Stimulated activated CD4-positive, alpha-beta T cell treated with anti-CD3 and anti-CD28 coated beads, Interleukin-4, amount 100 ng/mL, for 1 hour (primary cell): ENCODE data around the gene RBP4.

Experiments
- DNase-seq: peaks from one replicate; pipeline ENCODE4 v3.0.0-alpha.2; 2020

The RBP4 gene

DNA sequence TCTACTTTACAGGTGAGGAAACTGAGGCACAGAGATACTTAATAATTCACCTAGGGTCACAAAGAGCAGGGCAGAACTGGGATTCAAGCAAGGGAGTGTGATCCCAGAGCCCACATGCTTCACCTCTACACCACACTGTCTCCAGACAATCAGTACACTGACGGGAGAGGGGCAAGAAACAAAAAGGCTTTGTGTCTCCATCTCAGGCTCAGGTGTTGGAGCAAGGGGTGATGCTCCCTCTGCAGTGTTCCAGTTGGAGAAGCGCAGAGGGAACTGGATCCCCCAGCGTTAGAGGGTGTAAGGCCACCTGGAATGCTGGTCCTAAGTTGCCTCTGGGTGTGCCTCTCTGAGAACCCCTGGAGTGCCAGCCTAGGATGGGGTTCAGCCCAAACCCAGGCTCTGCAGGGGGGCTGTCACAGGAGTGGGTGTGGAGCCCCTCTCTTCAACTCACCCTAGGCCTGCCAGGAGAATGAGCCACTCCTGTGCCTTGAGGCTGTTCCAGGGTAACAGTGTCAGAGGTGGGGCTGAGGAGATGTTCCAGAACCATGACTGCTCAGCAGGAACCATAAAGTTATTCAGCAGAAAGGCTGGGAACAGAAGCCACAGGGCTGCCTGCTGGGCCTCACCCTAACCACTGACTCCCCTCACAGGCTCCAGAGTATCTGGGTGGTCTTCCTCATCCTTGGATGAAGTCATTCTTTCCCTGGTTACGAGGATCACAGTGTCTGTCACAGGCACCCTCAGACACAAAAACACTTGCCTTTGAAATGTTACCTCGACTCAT is 5.5 kb downstream of the RBP4 start:
- no peak for DNase-seq

DNA sequence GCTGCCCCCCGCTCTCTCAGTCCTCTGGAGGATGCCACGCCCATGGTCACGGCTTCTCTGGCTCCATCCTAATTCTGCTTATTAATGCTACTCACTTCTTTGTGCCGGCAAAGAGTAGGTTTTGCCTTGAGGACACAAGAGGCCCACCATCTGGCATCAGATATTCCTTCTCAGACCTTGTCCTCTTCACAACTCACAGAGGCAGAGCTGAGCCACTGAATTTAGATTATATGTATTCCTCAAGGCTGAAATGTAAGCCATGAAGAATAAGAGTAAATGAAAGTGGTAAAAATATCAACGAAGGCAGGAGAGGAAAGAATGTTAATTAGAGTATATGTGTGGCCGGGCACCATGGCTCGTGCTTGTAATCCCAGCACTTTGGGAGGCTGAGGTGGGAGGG is 6.5 kb downstream of the RBP4 start:
- DNase-seq: no peak

DNA sequence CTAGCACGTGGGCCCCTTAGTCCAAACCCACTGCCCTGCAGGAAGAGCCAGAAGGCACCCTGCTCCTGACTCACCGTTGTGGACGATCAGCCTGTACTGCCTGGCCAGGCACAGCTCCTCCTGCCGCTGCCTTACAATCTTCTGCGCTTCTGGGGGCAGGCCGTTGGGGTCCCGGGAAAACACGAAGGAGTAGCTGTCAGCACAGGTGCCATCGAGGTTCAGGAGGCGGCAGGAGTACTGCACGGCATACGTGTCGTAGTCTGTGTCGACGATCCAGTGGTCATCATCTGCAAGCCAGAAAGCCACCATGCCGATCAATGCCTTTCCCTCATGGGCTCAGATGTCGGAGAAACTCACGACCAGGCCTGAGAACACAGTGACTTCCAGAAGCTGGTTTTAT is 7.3 kb downstream of the RBP4 start:
- DNase-seq: no peak

DNA sequence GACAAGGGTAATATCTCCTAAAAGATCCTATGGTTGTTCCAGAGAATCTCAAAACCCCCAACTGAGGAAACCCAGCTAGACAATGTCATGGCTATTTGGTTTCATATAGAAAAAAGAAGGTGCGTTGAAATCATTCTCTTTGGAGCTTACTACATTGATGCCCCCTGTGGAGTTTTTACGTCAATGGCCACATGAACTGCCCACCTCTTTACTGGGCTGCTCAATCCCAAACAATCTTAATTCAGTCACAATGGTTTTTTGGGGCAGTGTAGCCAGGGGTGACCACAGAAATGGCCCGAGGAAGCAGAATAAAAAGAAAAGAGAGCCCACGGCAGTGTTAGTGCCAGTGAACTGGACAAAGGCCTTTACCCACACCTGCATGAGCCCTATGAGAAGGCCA is 7.8 kb downstream of the RBP4 start:
- DNase-seq: no peak

DNA sequence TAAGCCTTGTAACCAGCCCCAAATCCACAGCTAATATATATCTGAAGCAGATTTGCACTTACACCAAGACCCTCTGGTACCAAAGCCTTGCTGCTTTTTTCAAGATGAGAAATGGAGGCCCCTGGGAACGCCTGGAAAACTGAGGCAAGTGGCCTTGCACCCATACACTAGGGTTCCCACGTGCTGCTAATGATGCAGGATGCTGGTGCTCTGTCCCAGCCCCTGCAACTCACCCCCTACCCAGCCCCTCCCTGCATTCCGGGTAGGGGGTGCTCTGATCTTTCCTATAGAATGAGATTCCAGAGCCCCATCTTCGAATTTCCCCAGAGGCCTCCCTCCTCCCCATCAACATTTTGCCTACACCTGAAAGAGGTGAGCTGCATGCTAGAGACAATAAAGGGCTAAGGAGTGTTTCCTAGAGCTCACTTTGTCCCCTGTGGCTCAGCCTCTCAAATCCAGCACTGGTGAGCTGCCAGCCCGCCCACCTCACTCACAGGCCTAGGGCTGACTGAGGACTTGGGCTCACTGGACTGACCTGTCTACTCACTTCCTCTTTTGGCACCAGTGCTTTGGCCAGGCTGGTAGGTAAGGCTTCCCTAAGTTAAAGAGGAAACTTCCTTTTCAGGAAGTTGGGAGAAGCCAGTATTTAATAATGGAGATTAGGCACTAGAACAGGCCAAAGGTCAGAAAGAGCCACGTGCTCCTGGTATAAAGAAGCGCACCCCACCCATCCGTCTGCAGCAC is 9.8 kb downstream of the RBP4 start:
- DNase-seq: no peak

DNA sequence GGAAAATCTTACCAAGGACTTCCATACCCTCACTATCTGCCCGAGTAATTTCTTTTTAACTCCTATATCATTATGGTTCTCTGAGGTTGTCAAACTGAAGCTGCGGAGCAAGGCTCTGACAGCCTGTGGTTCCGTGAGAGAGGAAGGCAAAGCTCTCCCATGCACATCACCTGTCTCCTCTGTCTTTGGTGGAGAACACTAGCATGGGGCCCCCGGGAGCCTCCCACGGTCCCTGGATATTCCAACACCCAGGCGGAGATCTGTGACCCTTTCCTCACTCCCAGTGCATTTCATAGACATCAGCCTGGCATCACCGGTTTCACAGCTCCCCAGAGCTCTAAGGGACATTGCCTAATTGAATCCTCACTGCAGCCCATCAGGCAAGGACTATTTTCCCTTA is 10.4 kb downstream of the RBP4 start:
- no peak for DNase-seq

DNA sequence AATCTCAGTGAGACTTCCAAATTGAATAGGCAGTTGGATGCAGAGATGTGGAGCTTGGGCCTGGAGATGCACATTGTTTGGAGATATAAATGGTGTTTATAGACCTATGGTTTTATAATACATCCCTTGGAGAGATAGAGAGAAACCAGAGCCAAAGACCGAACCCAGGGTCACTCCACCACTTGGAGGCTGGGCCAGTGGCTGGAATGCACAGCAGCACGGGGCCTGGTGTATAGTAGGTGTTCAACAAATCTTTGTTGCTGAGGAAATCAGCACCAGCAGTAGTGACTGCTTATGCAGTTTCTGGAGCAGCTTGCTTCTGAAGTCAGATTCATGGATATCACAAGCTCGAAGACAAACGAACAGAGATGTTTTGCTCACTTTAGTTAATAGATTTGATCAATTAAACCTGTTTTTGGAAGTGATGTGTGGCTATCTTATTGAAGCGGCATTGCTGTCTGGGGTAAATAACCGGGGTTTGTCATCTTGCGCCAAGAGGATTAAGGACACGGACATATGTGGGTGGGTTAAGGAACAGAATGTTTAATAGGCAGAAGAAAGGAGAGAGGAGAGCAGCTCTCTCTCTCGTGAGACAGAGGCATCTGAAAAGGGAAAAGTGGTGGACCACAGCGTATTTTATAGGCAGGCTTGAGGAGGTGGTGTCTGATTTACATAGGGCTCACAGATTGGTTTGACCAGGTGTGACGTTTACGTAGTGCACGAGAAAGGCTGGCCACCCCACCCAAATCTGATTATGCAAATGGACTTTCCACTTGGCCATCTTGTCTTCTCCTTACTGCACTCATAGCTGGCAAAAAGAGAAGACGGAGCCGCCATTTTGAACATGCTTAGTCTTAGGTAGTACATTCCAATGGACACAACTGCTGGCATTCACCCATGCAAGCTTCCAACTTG is 11.1 kb downstream of the RBP4 start:
- DNase-seq: no peak

DNA sequence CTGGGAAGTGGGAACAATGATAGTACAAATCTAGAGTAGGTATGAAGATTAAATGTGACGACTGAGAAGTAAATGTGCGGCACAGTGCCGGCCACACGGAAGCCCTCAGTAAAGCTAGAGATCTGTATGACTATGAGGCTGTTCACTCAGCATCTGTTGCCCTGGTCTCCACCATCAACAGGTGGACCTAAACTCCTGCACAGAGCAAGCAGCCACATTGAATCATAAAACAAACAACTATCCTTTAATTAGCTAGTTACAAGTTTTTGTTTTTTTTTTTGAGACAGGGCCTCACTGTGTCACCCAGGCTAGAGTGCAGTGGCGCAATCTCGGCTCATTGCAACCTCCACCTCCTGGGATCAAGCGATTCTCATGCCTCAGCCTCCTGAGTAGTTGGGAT is 16.6 kb downstream of the RBP4 start:
- no peak for DNase-seq

DNA sequence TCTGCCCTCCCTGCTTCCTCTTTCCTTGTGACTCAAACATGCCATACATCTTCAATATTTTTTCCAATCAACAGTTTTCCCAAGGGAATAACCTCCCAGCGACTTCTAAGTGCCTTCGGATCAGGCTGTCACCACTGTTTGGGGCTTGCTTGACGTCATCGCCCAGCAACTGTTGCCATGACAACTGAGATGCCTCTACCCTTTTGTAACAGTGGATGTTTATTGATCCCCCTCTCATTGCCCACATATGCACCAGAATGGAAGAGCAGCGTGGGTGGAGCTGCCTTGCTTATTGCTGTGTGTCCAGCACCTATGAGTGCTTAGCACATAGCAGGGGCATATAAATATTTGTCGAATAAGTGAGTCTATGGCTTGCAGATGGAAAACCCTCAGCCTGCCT is 20.2 kb downstream of the RBP4 start:
- DNase-seq: no peak

DNA sequence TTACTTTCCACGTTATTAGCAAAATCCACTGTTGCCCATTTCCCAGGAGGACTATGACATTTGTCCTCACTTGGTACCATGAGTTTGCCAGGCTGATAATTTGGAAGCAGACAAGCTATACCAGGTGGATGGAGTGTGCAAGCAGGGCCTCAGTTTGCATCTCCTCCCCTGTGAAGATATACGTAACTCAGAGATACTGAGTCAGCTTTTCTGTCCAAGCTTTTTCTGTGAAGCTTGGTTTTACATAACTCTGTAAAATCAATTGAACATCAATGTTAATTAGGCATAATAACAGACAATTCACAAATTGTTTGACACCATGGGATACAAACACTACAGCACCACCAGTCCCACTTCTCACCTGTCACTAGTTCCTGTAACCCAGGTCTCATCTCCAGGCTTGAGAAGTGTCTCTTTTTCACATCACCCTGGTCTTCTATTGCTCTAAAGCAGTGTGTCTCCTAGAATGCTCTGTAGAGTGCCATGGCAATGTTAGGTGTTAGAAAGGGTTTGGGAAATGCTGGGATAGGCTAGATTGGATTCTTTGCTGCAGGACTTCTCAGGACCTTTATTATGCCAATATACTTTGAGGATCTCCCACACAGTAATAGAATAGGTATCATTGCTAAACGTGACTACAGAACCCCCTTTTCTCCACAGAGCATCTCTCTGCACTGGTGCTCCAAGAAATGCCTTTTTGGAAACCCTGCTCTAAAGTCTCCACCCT is 20.9 kb downstream of the RBP4 start:
- no peak for DNase-seq

DNA sequence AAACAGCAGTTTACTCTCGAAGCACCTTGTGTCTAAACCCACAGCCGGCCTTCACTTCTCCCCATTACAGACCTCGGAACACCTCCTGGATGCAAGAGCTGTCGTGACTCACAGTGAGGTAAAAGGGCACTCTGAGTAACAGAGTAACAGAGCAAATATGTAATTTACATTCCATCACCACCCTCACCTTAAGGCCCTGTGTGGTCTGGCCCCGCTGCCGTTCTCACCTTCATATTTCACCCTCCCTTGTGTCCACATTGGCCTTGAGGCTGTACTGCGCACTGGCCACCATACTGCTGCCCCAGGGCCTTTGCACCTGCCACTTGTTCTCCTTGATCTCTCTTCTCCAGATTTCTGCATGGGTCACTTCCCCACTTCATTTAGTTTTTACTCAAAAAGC is 21.9 kb downstream of the RBP4 start:
- DNase-seq: no peak

DNA sequence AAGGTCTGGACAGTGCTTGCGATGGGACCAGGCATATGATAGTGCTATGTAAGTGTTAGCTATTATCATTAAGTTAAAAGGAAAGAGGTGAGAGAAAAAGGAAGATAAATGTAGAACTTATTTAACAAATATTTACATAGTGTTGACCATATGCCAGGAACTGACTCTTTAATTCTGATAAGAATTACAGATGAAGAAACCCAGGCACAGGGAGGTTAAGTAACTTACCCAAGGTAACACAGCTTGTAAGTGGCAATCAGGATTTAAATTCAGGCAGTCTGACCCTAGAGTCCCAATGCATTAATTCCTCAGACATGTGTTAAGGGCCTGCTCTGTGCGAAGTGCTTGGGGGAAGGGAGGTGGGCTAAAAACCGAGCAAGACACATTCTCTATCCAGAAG is 23.5 kb downstream of the RBP4 start:
- DNase-seq: no peak

DNA sequence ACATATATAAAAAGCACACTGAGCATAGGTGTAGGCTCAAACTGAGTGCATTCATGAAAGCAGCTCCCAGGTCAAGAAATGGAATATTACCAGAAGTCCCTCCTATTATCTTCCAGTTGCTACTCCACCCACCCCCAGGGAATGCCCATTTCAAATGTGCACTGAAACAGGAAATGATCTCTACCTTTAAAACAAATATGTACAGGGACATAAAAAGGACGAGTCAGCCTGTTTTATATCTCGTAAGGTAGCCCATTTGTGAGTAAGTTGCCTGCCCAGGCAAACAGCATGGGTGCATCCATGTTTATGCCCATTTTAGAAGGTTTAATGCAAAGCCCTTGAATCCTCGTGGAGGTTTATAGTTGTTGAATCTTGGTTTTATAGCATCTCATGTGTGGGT is 24.1 kb downstream of the RBP4 start:
- DNase-seq: no peak

DNA sequence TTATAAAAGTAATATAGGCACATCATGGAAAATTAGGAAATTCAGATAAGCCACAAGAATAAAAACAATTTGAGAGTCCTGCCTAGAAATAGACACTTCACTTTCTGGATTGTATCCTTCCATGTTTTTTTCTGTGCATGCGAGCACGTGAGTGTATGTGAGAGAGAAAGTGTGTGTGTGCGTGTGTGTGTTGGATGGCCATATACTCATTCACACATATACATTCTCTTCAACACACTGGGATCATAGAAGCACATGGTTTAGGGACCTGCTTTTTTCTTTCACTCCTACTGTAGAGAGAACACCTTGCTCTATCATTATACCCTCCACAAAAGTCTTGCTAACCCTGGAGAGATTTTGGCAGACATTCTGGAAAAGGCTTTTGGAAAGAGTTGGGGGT is 27.1 kb downstream of the RBP4 start:
- DNase-seq: no peak

DNA sequence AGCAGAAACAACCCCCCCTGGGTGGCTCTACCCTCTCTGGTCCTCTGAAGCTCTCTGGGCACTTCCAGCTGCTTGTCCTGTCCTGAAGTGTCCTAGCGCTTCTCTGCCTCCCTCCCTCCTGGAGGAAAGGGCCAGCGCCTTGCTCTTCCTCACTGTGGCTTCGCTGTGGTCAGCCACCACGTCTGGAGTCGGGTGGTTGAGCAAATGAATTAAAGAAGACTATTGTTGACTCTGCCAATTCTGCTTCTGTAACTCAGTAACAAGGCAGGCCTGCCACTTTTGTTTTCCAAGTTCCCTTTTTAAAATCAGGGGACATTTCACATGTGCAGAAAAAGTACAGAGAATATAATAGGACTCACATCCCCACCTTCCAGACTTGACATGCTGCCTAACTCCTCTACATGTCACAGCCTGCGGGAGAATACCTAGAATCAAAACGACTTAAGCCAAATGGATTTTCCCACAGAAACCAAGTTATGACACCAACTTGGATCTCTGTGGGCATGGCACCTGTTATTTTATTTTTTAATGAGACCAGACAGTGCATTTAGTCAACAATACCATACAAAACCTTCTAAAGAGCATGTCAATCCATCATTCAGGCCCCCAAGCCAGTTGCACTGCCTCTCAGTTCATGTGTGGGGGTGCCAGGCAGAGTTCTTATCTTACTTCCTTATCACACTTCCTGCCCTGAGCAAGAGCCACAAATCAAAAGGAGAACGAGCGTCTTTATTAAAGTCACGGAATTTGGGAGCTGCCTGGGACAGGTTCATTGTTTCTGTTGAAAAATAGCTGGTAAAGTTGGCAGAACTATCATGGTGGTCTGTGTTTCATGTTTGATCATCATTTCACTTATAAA is 27.8 kb downstream of the RBP4 start:
- DNase-seq: no peak

DNA sequence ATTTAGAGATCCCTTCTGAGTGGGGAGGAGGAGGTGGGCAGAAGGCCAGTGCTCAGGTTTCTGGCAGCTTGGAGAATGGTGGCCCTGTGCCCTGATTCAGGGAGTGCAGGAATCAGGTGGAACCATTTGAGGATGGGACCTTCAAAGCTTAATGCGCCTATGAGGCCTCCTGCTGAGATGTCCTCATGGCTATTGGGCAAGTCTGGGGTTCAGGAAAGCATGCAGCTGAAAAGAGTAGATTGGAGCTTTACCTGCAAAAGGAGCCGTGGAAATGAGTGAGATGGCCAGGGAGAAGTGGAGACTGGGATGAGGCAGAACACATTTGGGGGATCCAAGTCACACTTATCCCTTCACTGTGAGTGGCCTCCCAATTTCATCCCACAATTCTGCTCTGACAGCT is 28.4 kb downstream of the RBP4 start:
- DNase-seq: no peak

DNA sequence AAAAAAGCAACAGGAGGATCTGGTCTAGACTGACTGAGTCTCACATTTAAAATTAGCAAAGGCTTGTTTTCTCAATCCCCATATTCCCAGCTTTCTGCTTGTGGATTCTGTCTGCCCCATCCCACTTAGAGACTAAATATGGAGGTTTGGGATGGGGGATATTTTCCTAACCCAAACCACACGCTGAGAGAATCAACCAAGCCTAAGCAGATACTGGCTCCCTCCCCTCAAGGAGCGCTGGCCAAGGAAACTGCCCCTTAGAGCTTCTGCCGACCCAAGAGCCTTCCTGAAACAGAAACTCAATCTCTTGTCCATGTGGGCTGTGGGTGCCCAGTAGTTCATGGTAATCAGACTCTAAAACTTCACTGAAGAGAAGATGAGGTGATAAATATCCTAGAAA is 30.7 kb downstream of the RBP4 start:
- no peak for DNase-seq

DNA sequence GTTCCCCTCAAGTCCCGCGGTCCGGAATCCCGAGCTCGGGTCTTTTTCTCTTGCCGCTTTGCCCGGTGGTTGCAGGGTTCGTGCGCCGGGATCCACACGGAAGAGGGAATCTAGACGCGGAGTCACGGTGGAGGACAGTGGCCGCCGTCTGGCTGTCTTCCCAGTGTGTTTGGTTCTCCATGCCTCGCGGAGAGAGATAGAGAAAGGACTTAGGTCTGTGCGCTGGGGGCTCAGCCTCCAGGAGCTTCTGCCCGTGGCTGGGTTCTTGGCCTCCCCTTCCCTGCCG is 33.0 kb downstream of the RBP4 start:
- DNase-seq: no peak

DNA sequence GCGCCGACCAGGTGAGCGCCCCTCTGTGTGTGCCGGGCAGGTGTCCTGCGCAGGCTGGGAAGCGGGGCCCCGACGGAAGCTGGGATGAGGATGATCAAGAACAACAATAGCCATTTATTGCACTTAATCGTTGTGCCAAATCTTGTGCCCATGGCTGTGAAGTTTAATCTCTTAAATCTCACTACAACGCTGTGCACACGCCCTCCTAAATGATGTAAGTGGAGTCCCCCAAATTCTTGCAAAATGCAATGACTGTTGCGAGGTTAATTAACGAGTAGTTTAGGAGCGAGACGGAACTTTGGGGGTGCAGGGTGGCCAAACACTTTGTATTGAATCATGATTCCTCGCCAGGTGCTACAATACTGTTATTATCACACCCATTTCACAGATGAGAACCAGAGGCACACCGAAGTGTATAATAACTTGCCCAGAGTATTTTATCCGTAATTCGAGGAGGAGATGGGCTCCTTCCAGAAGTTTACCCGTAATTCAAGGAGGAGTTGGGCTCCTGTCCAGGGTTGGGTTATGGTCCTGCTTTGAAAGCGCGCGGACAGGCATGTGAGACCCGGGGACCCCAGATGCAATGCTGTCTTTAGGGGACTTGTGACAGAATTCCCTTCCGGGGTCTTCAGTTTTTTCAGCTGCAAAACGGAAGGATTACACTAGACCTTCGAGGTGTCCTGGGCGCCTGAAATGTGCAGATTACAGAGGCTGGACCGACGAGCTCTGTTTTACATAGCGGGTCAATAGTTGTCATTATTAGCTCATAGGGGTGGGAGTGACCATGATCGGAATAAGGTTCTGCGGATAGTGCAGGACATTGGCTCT is 33.5 kb downstream of the RBP4 start:
- DNase-seq: no peak

DNA sequence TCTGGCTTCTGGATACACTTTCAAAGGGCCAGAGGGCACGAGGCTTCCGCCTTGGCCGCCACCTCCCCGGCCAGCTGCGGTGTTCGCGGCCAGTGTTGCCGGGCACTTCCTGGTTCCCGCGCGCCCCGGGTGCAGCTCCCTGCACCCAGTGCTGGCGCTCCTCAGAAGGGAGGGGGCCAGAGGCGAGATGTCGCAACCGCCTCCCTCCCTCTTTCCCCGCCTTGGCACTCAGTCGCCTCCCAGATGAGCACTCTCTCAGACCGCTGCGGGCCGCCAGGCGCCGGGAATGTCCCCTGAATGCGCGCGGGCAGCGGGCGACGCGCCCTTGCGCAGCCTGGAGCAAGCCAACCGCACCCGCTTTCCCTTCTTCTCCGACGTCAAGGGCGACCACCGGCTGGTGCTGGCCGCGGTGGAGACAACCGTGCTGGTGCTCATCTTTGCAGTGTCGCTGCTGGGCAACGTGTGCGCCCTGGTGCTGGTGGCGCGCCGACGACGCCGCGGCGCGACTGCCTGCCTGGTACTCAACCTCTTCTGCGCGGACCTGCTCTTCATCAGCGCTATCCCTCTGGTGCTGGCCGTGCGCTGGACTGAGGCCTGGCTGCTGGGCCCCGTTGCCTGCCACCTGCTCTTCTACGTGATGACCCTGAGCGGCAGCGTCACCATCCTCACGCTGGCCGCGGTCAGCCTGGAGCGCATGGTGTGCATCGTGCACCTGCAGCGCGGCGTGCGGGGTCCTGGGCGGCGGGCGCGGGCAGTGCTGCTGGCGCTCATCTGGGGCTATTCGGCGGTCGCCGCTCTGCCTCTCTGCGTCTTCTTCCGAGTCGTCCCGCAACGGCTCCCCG is 34.4 kb downstream of the RBP4 start, which contains the start of gene FFAR4:
Gene FFAR4, plus strand, starts transcription at position 231 of the 842 bp plus-strand sequence. Its CDS starts 56 bp downstream, at position 287.
- DNase-seq: no peak
